MM.1S (cell line): ENCODE measurements around the gene NCBP1.

ENCODE experiments used
- CTCF ChIP-seq: fragments of 300-600 bp; sonication (generic); IDR thresholded peaks from 2 replicates; pipeline ENCODE4 v1.5.1; 2016; ENCODE audit warnings: antibody characterized with exemption, low read length, mixed read lengths
- EZH2 ChIP-seq: fragments of 300-600 bp; sonication (generic); optimal IDR thresholded peaks from 2 replicates; pipeline ENCODE3; 2017; ENCODE audit warnings: low read depth, mild to moderate bottlenecking, antibody characterized with exemption, low read length, mixed read lengths
- EZH2phosphoT487 ChIP-seq: fragments of 300-600 bp; sonication (generic); IDR thresholded peaks from 2 replicates; pipeline ENCODE4 v1.6.1; 2018; ENCODE audit warnings: antibody characterized with exemption, low read length

GRCh38 chr9:97659771-97660170 is 26.1 kb downstream of the NCBP1 start:
- TF ChIP-seq CTCF (no peak), EZH2 (no peak), EZH2phosphoT487 (no peak)
